GM19351 (cell line): ENCODE measurements around the gene RBM39.

Source experiments
- ATAC-seq: cut with Tn5 transposase; IDR thresholded peaks from one replicate; pipeline ENCODE4 v1.9.1; 2021; ENCODE audit warnings: mild to moderate bottlenecking, moderate library complexity; ENCODE audit not compliant: unreplicated experiment

The RBM39 gene

GRCh38 chr20:35681960-35682359, 60.1 kb downstream of the RBM39 start:
- no peak for ATAC-seq

- no peak for ATAC-seq
Observed at GRCh38 chr20:35680452-35681183, 61.4 kb downstream of the RBM39 start.

DNA sequence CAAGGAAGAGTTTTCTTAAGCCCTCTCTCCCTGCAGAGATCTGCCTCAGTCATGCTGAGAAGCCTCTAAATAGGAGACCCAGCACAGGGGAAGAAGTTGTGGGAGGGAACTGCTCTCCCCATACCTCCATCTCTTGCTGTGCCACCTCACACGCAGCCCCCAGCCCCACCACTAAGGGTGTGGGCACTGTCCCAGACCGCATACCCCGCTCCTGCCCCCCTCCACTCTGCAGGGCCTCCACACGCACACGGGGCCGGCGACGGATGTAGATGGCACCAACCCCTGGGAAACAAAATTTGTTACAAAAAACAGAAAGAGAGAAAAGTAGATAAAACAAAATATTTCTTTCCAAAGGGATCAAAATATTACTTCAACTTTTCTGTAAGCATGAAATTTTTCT, 67.1 kb downstream of the RBM39 start:
- ATAC-seq: no peak

GRCh38 chr20:35673884-35674283, 68.2 kb downstream of the RBM39 start:
- ATAC-seq: no peak

DNA sequence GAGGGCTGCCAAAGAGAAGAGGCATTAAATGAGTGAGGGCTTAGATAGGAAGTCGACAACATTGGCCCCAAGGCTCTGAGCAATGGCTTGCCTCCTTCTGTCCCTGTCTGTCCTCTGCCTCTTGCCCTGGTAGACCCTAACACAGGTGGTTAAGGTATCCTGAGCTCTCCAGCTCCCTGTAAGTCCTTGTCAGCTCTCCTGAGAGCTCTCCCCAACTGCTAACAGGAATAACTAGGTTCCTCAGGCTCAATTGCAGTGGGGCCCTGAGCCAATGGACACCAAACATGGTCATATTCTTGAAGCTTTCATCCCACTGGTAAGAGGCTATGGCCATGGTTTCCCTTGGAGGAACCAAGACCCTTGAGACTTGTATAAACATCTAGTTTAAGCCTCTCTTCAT, 72.4 kb downstream of the RBM39 start:
- ATAC-seq: no peak

DNA sequence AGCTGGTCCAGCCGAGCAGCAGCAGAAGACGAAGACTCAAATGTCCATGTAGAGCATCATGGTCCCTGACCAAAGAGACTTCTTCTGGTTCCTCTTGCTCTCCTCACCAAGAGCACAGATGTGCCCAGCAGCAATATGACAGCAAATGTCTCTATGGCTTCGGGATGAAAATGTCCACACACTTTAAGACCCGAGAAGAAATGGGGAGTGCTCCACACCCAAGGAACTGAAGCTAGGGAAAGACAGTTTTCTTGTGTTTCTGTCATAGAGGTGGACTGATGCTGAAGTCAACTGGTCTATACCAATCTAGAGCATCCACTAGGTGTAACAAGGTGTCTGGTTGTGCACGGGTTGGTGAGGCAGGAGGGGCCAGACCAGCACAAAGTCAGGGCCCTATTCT, 72.8 kb downstream of the RBM39 start:
- no peak for ATAC-seq

- ATAC-seq: no peak
Observed at GRCh38 chr20:35665949-35666288, 76.1 kb downstream of the RBM39 start.

DNA sequence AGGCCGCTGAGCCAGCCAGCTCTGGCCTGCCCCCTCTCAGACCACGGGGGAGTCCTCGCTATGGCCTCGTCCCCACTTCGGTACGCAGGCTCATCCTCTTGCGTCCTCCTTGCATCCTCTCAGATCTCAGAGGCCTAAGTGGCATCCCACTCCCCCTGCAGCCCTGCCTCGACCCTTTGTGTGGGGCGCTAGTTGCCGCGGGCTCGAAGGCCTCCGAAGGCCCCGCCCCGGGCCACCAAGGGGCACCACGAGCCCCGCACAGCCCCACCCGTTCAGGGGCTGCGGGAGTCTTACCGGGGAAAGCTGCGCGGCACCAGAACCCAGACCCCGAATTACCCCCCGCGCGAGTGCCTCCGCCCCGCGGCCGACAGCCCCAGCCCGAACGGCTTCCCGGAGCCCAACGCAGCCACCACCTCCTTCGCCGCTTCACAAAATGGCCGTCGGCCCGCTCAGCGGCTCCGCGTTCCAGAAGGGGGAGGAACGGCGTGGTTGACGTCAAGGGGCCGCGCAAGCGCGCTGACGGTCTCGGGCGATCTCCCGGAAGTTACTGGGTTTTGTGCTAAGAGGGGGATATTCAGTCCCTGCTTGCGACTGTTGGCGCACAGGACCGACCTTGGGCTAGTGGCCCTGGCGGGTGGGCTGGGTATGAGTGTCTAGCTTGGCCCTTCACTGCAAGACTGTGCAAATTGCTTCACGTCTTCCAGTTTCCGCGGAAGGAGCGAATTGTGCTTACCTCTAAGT, 77.4 kb downstream of the RBM39 start, which contains the start of the genes CPNE1 and RBM12:
Gene CPNE1 (minus strand): TSS at position 435 of the 741 bp plus-strand sequence. CDS start 31,977 bp downstream, outside the sequence.
Gene RBM12 (minus strand): TSS at position 435 of the 741 bp plus-strand sequence. CDS start 9,578 bp downstream, outside the sequence.
- peak; percentile 79 for ATAC-seq

GRCh38 chr20:35663516-35664465, 78.3 kb downstream of the RBM39 start:
- ATAC-seq: peak; percentile 34

DNA sequence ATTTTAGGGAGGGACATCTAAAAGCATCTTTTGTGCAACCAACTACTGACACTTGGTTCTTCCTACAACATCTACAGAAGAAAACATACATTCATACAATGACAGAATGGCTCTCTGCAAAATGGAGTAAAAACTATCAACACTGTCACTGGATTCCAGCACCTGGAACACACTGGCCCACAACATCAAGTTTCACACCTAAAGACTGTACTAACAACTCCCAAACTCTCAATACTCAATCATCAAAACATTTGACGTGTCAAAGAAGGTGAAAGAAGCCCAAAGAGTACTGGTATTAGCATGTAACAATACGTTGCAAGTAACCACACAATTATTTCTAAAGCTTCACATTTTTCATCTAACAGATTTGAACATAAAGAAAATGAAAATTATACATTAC, 79.5 kb downstream of the RBM39 start:
- ATAC-seq: no peak

GRCh38 chr20:35661908-35662307, 80.2 kb downstream of the RBM39 start:
- no peak for ATAC-seq

- no peak for ATAC-seq
Observed at GRCh38 chr20:35661053-35661452, 81.0 kb downstream of the RBM39 start.

- no peak for ATAC-seq
Observed at GRCh38 chr20:35660122-35660937, 81.7 kb downstream of the RBM39 start.

DNA sequence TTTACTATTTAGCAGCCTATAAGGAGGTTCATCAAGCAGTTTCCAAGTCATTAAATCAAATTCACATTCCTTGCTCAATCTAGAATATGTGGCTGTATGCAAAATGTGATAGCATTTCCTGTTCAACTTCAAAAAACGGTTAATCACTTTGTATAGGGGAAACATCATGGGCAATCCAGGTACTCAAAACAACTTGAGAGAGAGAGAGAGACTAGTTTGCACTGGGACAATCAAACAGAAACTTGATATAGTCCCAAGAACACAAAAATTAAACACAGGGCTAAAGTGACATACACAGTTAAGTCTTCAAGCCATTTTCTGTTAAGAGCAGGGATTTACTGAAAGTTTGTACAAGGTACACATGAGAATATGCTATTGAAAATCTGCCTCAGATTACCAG, 84.8 kb downstream of the RBM39 start:
- ATAC-seq: no peak

DNA sequence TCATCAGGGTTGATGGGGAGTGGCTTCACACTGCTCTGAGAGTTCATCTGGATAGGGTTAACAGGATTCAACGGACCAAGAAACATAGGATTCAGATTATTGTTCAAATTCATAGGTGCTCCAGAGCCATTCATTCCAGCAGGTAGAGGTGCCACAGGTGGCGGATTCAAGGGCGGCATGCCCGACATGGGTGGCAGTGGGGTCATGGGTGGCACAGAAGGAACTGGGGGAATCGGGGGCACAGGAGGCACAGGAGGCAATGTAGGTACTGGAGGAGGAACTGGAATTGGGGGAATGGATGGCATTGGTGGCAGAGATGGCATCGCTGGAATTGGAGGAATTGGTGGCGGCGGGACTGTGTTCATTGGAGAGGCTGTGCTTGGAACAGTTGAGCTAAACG, 87.6 kb downstream of the RBM39 start:
- no peak for ATAC-seq

GRCh38 chr20:35653893-35654292, 88.2 kb downstream of the RBM39 start:
- ATAC-seq: no peak
